Measurements from ENCODE around the gene POR.

- TF ChIP-seq CREB5 (CRISPR knock-in tag; IDR thresholded peaks at IDR 0.05; ENCODE audit: low read depth), result no peak
- TF ChIP-seq ZFP30 (CRISPR knock-in tag; IDR thresholded peaks at IDR 0.05), result no peak
- TF ChIP-seq ZNF70 (CRISPR knock-in tag; IDR thresholded peaks at IDR 0.05), result no peak
- no peak for TF ChIP-seq POU6F1 (CRISPR knock-in tag; IDR thresholded peaks at IDR 0.05; ENCODE audit: borderline replicate concordance, low read depth)
- no peak for TF ChIP-seq ESRRG (CRISPR knock-in tag; IDR thresholded peaks at IDR 0.05)
- no peak for TF ChIP-seq OSR1 (CRISPR knock-in tag; IDR thresholded peaks at IDR 0.05)
Observed at GRCh38 chr7:75872073-75872782, 42.7 kb upstream of the POR start.
